HCT116 (cell line): ENCODE results near the gene RARB. TPM values are rescaled to one million over a fixed set of nuclear protein-coding genes. Genes with fewer than 3 reads are reported as not detected.

ENCODE experiments used
- ATAC-seq: fragments of 200-7000 bp; cut with Tn5 transposase; 2 replicates; pipeline ENCODE4 v1.9.1; 2020; ENCODE audit warnings: mild to moderate bottlenecking, moderate library complexity
- BruUV-seq: library from RNA; stranded (reverse); fragments of 400-500 nt; replicated peaks from 2 replicates; lab custom pipeline; 2021; lab: Mats Ljungman, UMichigan
- CTCF ChIA-PET: fragments of 300-600 bp; sonication (Branson Sonifier 250); formaldehyde crosslinking; loops from one replicate; lab custom pipeline; 2021; ENCODE audit warnings: antibody characterized with exemption; lab: Charles Lee
- POLR2A ChIA-PET: fragments of 300-600, 350-600 bp; sonication (Branson Sonifier 250); formaldehyde crosslinking; loops from one replicate; lab custom pipeline; 2021; ENCODE audit warnings: antibody characterized with exemption; lab: Charles Lee
- RAD21 ChIA-PET, 2 experiments: fragments of 300-600 bp; sonication (Branson Sonifier 250); formaldehyde crosslinking; loops; one replicate each; lab custom pipeline; 2023; ENCODE audit warnings: low total read pairs in 2 of 2; ENCODE audit not compliant: uncharacterized antibody in 2 of 2, unreplicated experiment in 2 of 2, low non-redundant PET in 1 of 2; lab: Charles Lee
- DNase-seq: peaks from one replicate; pipeline ENCODE4 v3.0.0-alpha.2; 2010; ENCODE audit warnings: low read depth, low spot score
- H2AFZ ChIP-seq: fragments of 200-600 bp; shearing (Covaris generic), sonication (generic); 2 replicates; pipeline ENCODE4 v1.6.1; 2017; ENCODE audit warnings: low read depth, mixed run types, mixed read lengths, antibody characterized with exemption, low read length; ENCODE audit not compliant: poor library complexity, severe bottlenecking
- H3K27ac ChIP-seq: 2 replicates; pipeline ENCODE4 v1.5.1; 2012; ENCODE audit warnings: low read depth, low read length
- H3K27me3 ChIP-seq: fragments of 200-600 bp; sonication (generic); 2 replicates; pipeline ENCODE4 v1.6.1; 2016; ENCODE audit warnings: mixed run types, low read length, mixed read lengths; ENCODE audit not compliant: insufficient read depth
- H3K36me3 ChIP-seq, 2 experiments: fragments of 200-500 bp in 1 of 2; fragments of 200-600 bp in 1 of 2; sonication (Bioruptor generic) in 1 of 2; sonication (generic) in 1 of 2; 2 replicates each; pipeline versions ENCODE4 v1.5.1 to v1.6.1; 2014 to 2016; ENCODE audit warnings: low read length in 2 of 2, inconsistent platforms in 1 of 2, mixed read lengths in 1 of 2, mixed run types in 1 of 2; ENCODE audit not compliant: insufficient read depth in 2 of 2, control insufficient read depth in 1 of 2
- H3K4me1 ChIP-seq, 2 experiments: fragments of 200-600 bp in 1 of 2; sonication (generic) in 1 of 2; 2 replicates each; pipeline versions ENCODE4 v1.5.1 to v1.6.1; 2012 to 2017; ENCODE audit warnings: low read length in 2 of 2, inconsistent platforms in 1 of 2, mild to moderate bottlenecking in 1 of 2, mixed read lengths in 1 of 2, mixed run types in 1 of 2, moderate library complexity in 1 of 2; ENCODE audit not compliant: insufficient read depth in 2 of 2, control insufficient read depth in 1 of 2
- H3K4me2 ChIP-seq: fragments of 200-600 bp; sonication (generic); 2 replicates; pipeline ENCODE4 v1.6.1; 2017; ENCODE audit warnings: mixed run types, low read length, mixed read lengths
- H3K4me3 ChIP-seq, 2 experiments: fragments of 200-600 bp in 1 of 2; sonication (generic) in 1 of 2; replicated peaks in 1 of 2; 2 replicates each; pipeline ENCODE4 v1.5.1; 2011 to 2016; ENCODE audit warnings: low read length in 2 of 2, control low read depth in 1 of 2, low read depth in 1 of 2, mild to moderate bottlenecking in 1 of 2, mixed read lengths in 1 of 2, mixed run types in 1 of 2
- H3K79me2 ChIP-seq: fragments of 200-600 bp; sonication (generic); 2 replicates; pipeline ENCODE4 v1.6.1; 2017; ENCODE audit warnings: mild to moderate bottlenecking, mixed run types, low read length, moderate library complexity, mixed read lengths; ENCODE audit not compliant: insufficient read depth
- H3K9ac ChIP-seq: fragments of 200-600 bp; sonication (generic); 2 replicates; pipeline ENCODE4 v1.6.1; 2016; ENCODE audit warnings: low read length, mixed read lengths
- H3K9me2 ChIP-seq: fragments of 200-600 bp; sonication (generic), shearing (Covaris generic); 2 replicates; pipeline ENCODE4 v1.6.1; 2017; ENCODE audit warnings: mixed run types, mild to moderate bottlenecking, moderate library complexity; ENCODE audit not compliant: insufficient read depth
- H3K9me3 ChIP-seq, 2 experiments: fragments of 200-500 bp in 1 of 2; fragments of 200-600 bp in 1 of 2; sonication (Bioruptor generic) in 1 of 2; sonication (generic) in 1 of 2; 2 replicates each; pipeline ENCODE4 v1.6.1; 2014 to 2017; ENCODE audit warnings: low read length in 2 of 2, mixed read lengths in 2 of 2, inconsistent platforms in 1 of 2, low read depth in 1 of 2, mild to moderate bottlenecking in 1 of 2, mixed run types in 1 of 2, moderate library complexity in 1 of 2; ENCODE audit not compliant: control insufficient read depth in 1 of 2, insufficient read depth in 1 of 2
- H4K20me1 ChIP-seq: fragments of 200-600 bp; sonication (generic), shearing (Covaris generic); 2 replicates; pipeline ENCODE4 v1.6.1; 2017; ENCODE audit warnings: mixed run types, mild to moderate bottlenecking, moderate library complexity; ENCODE audit not compliant: insufficient read depth
- CBX3 ChIP-seq: IDR thresholded peaks from 2 replicates; pipeline ENCODE4 v1.6.1; 2012; ENCODE audit warnings: low read depth
- CEBPB ChIP-seq: IDR thresholded peaks from 2 replicates; pipeline ENCODE4 v1.6.1; 2012; ENCODE audit warnings: low read depth
- CTCF ChIP-seq, 3 experiments: fragments of 200-600 bp in 1 of 3; sonication (generic) in 1 of 3; IDR thresholded peaks in 2 of 3; conservative IDR thresholded peaks in 1 of 3; 2 replicates each; pipeline ENCODE4 v1.5.1; 2012 to 2017; ENCODE audit warnings: low read depth in 2 of 3, low read length in 2 of 3, antibody characterized with exemption in 1 of 3, borderline replicate concordance in 1 of 3, control low read depth in 1 of 3, mild to moderate bottlenecking in 1 of 3, mixed read lengths in 1 of 3, mixed run types in 1 of 3, moderate library complexity in 1 of 3; ENCODE audit not compliant: insufficient read depth in 1 of 3
- EGR1 ChIP-seq: IDR thresholded peaks from 2 replicates; pipeline ENCODE4 v1.6.1; 2012; ENCODE audit warnings: low read depth
- ELF1 ChIP-seq: IDR thresholded peaks from 2 replicates; pipeline ENCODE4 v1.6.1; 2012; ENCODE audit warnings: low read depth, borderline replicate concordance
- EZH2 ChIP-seq: fragments of 200-600 bp; sonication (generic); IDR thresholded peaks from 2 replicates; pipeline ENCODE4 v1.6.1; 2017; ENCODE audit warnings: antibody characterized with exemption, mixed run types
- MAX ChIP-seq: IDR thresholded peaks from 2 replicates; pipeline ENCODE4 v1.6.1; 2012
- POLR2A ChIP-seq: IDR thresholded peaks from 2 replicates; pipeline ENCODE4 v1.7.0; 2011; ENCODE audit warnings: borderline replicate concordance; ENCODE audit not compliant: insufficient read depth, insufficient read length; ENCODE audit errors: extremely low read depth
- POLR2AphosphoS5 ChIP-seq: IDR thresholded peaks from 2 replicates; pipeline ENCODE4 v1.6.1; 2011; ENCODE audit warnings: mild to moderate bottlenecking, low read depth, low read length, moderate library complexity
- RAD21 ChIP-seq: IDR thresholded peaks from 2 replicates; pipeline ENCODE4 v1.6.1; 2012; ENCODE audit warnings: low read depth, mild to moderate bottlenecking
- SIN3A ChIP-seq: IDR thresholded peaks from 2 replicates; pipeline ENCODE4 v1.6.1; 2012; ENCODE audit warnings: low read depth
- SP1 ChIP-seq: IDR thresholded peaks from 2 replicates; pipeline ENCODE4 v1.6.1; 2012; ENCODE audit warnings: low read depth
- SRF ChIP-seq: IDR thresholded peaks from 2 replicates; pipeline ENCODE4 v1.6.1; 2012; ENCODE audit warnings: low read depth
- TCF7L2 ChIP-seq: IDR thresholded peaks from 2 replicates; pipeline ENCODE4 v1.7.0; 2011; ENCODE audit warnings: borderline replicate concordance, inconsistent platforms; ENCODE audit not compliant: insufficient read depth, insufficient read length; ENCODE audit errors: extremely low read depth
- ZBTB33 ChIP-seq: IDR thresholded peaks from 2 replicates; pipeline ENCODE4 v1.6.1; 2011; ENCODE audit warnings: mild to moderate bottlenecking, low read length, moderate library complexity; ENCODE audit not compliant: insufficient replicate concordance; ENCODE audit errors: extremely low read depth
- ZFX ChIP-seq: fragments of 450-650 bp; IDR thresholded peaks from 2 replicates; pipeline ENCODE4 v1.6.1; 2017
- intact Hi-C: fragments of 100-400 bp; cut with micrococcal nuclease; formaldehyde crosslinking; loops from 2 replicates; pipeline ENCODE4 v1.10.0; 2022
- total RNA-seq: library from RNA; stranded (reverse); gene quantifications from one replicate; pipeline ENCODE4 v1.2.1, GENCODE V29; 2021; ENCODE audit not compliant: unreplicated experiment

Gene RARB
- total RNA-seq, 1 experiment from 2014 or later = not detected

GRCh38 chr3:25441234-25441856, 13.3 kb downstream of the RARB start:
- CTCF ChIA-PET = interaction anchor here (1.1 to 1.5 kb wide), 3 partner anchors 9 to 152 kb away, joined by 3 to 4 read pairs (median 3); no protein-coding TSS in a partner anchor
- Histone ChIP-seq H2AFZ (peak overlapping the region; percentile 84), H3K9me2 (no peaks in the 10 kb centered on the region), H3K4me2 (no peak overlapping the region), H3K9me3 (no peaks in the 10 kb centered on the region), H3K27me3 (peaks cover 23% of the 10 kb centered on the region; the same call in 1 of the 2 replicates), H3K9ac (no peak overlapping the region), H3K79me2 (no peaks in the 10 kb centered on the region), H3K27ac (no peak overlapping the region), H3K36me3 (no peaks in the 10 kb centered on the region), H4K20me1 (no peaks in the 10 kb centered on the region), H3K4me1 (no peaks in the 10 kb centered on the region), H3K4me3 (no peak overlapping the region)
- TF ChIP-seq CEBPB (no peak), CTCF (IDR thresholded peaks at IDR 0.05 in 2 of 3, conservative IDR thresholded peaks at IDR 0.05 in 1 of 3; ENCODE audit: borderline replicate concordance in 1 of 3, insufficient read depth in 1 of 3, low read depth in 2 of 3, low read length in 2 of 3) (peak; percentile 43 to 98 (median 86); a peak in 5 of 6 replicates), RAD21 (peak; percentile 40)
- ATAC-seq (peak; percentile 74), DNase-seq (peak; percentile 15)
- RAD21 ChIA-PET = no interaction called here
- intact Hi-C loops = loop anchor here (5.0 kb wide), 1 partner anchor 151 kb away; no protein-coding TSS in a partner anchor
- POLR2A ChIA-PET = no interaction called here
- BruUV-seq = no TSS peak

- no TSS peak for BruUV-seq
- no peak overlapping the region for H3K4me2 ChIP-seq
- ChIA-PET CTCF (interaction anchor here (0.6 to 1.5 kb wide), 2 partner anchors 38 to 39 kb away, joined by 3 to 5 read pairs; no protein-coding TSS in a partner anchor), POLR2A (no interaction called here), RAD21 (no interaction called here)
- no peaks in the 10 kb centered on the region for H3K9me2 ChIP-seq
- H4K20me1 ChIP-seq = no peaks in the 10 kb centered on the region
- H3K36me3 ChIP-seq = no peaks in the 10 kb centered on the region
- no peaks in the 10 kb centered on the region for H3K79me2 ChIP-seq
- no peak overlapping the region for H2AFZ ChIP-seq
- H3K4me3 ChIP-seq = no peak overlapping the region
- DNase-seq (no peak), ATAC-seq (no peak)
- H3K27ac ChIP-seq = no peak overlapping the region
- peaks cover 11% of the 10 kb centered on the region; the same call in 1 of the 2 replicates for H3K27me3 ChIP-seq
- H3K9me3 ChIP-seq = no peaks in the 10 kb centered on the region
- intact Hi-C loops = loop anchor here (5.0 kb wide), 1 partner anchor 150 kb away; no protein-coding TSS in a partner anchor
- H3K9ac ChIP-seq = no peak overlapping the region
- H3K4me1 ChIP-seq = no peaks in the 10 kb centered on the region
- no peak for TF ChIP-seq POLR2AphosphoS5
- TF ChIP-seq EZH2 = no peak
- no peak for TF ChIP-seq SP1
- no peak for TF ChIP-seq TCF7L2
- no peak for TF ChIP-seq POLR2A
- no peak for TF ChIP-seq CBX3
- no peak for TF ChIP-seq SIN3A
- TF ChIP-seq EGR1 = no peak
- TF ChIP-seq ZFX = no peak
- no peak for TF ChIP-seq MAX
- TF ChIP-seq CEBPB = no peak
- no peak for TF ChIP-seq SRF
- TF ChIP-seq ELF1 = no peak
- no peak for TF ChIP-seq ZBTB33
Measured at GRCh38 chr3:25442486-25442885, 14.4 kb downstream of the RARB start.
